Measurements from ENCODE around the gene IMMP2L.

GRCh38 chr7:110842796-110843195 is 719.5 kb downstream of the IMMP2L start:
- no peak for TF ChIP-seq MAX (IDR thresholded peaks at IDR 0.05)
- no peak for TF ChIP-seq RBAK (CRISPR knock-in tag; IDR thresholded peaks at IDR 0.05)
- TF ChIP-seq HMG20B (CRISPR knock-in tag; conservative IDR thresholded peaks at IDR 0.05): no peak
- TF ChIP-seq SMC3 (IDR thresholded peaks at IDR 0.05; ENCODE audit: low read length): no peak

All from HepG2 (cell line).